Karpas-422 (cell line): ENCODE measurements around the gene MAPK9. TPM values are rescaled to one million over a fixed set of nuclear protein-coding genes. Genes with fewer than 3 reads are reported as not detected.

Experiments
- DNase-seq: peaks from one replicate; pipeline ENCODE4 v3.0.0-alpha.2; 2015
- H2AFZ ChIP-seq: fragments of 200-600 bp; sonication (generic); 2 replicates; pipeline ENCODE4 v1.6.1; 2014; ENCODE audit warnings: antibody characterized with exemption, low read length, mixed read lengths
- H3K27ac ChIP-seq: fragments of 200-600 bp; sonication (generic); 2 replicates; pipeline ENCODE4 v1.5.1; 2014; ENCODE audit warnings: mild to moderate bottlenecking, low read length, moderate library complexity
- H3K27me3 ChIP-seq: fragments of 200-600 bp; sonication (generic); 2 replicates; pipeline ENCODE4 v1.6.1; 2014; ENCODE audit warnings: low read length, mixed read lengths
- H3K36me3 ChIP-seq: fragments of 200-600 bp; sonication (generic); 2 replicates; pipeline ENCODE4 v1.6.1; 2014; ENCODE audit warnings: low read length, mixed read lengths; ENCODE audit not compliant: insufficient read depth
- H3K4me1 ChIP-seq: fragments of 200-600 bp; sonication (generic); 2 replicates; pipeline ENCODE4 v1.6.1; 2014; ENCODE audit warnings: mild to moderate bottlenecking, low read length, mixed read lengths
- H3K4me2 ChIP-seq: fragments of 200-600 bp; sonication (generic); 2 replicates; pipeline ENCODE4 v1.6.1; 2014; ENCODE audit warnings: low read length, low read depth, mild to moderate bottlenecking; ENCODE audit not compliant: poor library complexity, severe bottlenecking
- H3K4me3 ChIP-seq: fragments of 200-600 bp; sonication (generic); 2 replicates; pipeline ENCODE4 v1.5.1; 2014; ENCODE audit warnings: mild to moderate bottlenecking, antibody characterized with exemption, low read length, mixed read lengths
- H3K79me2 ChIP-seq: fragments of 200-600 bp; sonication (generic); 2 replicates; pipeline ENCODE4 v1.6.1; 2014; ENCODE audit warnings: mild to moderate bottlenecking, low read length, mixed read lengths
- H3K9ac ChIP-seq: fragments of 200-600 bp; sonication (generic); 2 replicates; pipeline ENCODE4 v1.6.0; 2014; ENCODE audit warnings: low read length
- H3K9me2 ChIP-seq: fragments of 200-600 bp; sonication (generic), shearing (Covaris generic); replicated peaks from 2 replicates; pipeline ENCODE4 v1.6.0; 2014; ENCODE audit warnings: mild to moderate bottlenecking, low read length, moderate library complexity; ENCODE audit not compliant: insufficient read depth
- H3K9me3 ChIP-seq: fragments of 300-700, 200-600 bp; sonication (generic); 2 replicates; pipeline ENCODE4 v1.6.1; 2014; ENCODE audit warnings: low read length, mixed read lengths
- H4K20me1 ChIP-seq: fragments of 200-600 bp; sonication (generic); 2 replicates; pipeline ENCODE4 v1.6.1; 2014; ENCODE audit warnings: mild to moderate bottlenecking, antibody characterized with exemption, low read length, low read depth; ENCODE audit not compliant: insufficient read depth
- total RNA-seq: library from RNA; depleted of rRNA; stranded (reverse); fragments of >200 nt; shearing (Covaris generic); gene quantifications from 2 replicates; pipeline ENCODE4 v1.2.3, GENCODE V29; 2014; ENCODE audit warnings: low replicate concordance; rRNA removed

MAPK9 gene
- total RNA-seq, 1 experiment from 2014 or later = 33.0 TPM

- Histone ChIP-seq H4K20me1 (no peaks in the 10 kb centered on the region), H3K9me3 (no peaks in the 10 kb centered on the region), H3K27me3 (no peaks in the 10 kb centered on the region), H3K9me2 (no peaks in the 10 kb centered on the region), H3K79me2 (no peaks in the 10 kb centered on the region), H3K27ac (no peak overlapping the region), H3K4me3 (no peak overlapping the region), H3K4me2 (no peak overlapping the region), H2AFZ (no peak overlapping the region), H3K36me3 (no peaks in the 10 kb centered on the region), H3K4me1 (no peaks in the 10 kb centered on the region), H3K9ac (no peak overlapping the region)
- DNase-seq = no peak
Measured at GRCh38 chr5:180194410-180195345, 97.2 kb downstream of the MAPK9 start.

GRCh38 chr5:180193749-180194375, 98.0 kb downstream of the MAPK9 start:
- Histone ChIP-seq H3K4me2 (no peak overlapping the region), H3K27me3 (no peaks in the 10 kb centered on the region), H4K20me1 (no peaks in the 10 kb centered on the region), H3K36me3 (no peaks in the 10 kb centered on the region), H2AFZ (no peak overlapping the region), H3K9me3 (no peaks in the 10 kb centered on the region), H3K27ac (no peak overlapping the region), H3K9ac (no peak overlapping the region), H3K4me1 (no peaks in the 10 kb centered on the region), H3K79me2 (no peaks in the 10 kb centered on the region), H3K9me2 (no peaks in the 10 kb centered on the region), H3K4me3 (no peak overlapping the region)
- DNase-seq = no peak

- DNase-seq = no peak
Measured at GRCh38 chr5:180191716-180192115, 100.2 kb downstream of the MAPK9 start.

GRCh38 chr5:180187767-180188166, 104.1 kb downstream of the MAPK9 start:
- Histone ChIP-seq H3K79me2 (no peaks in the 10 kb centered on the region), H3K9ac (no peak overlapping the region), H3K27ac (no peak overlapping the region), H3K9me2 (no peaks in the 10 kb centered on the region), H2AFZ (no peak overlapping the region), H3K4me3 (no peak overlapping the region), H4K20me1 (no peaks in the 10 kb centered on the region), H3K9me3 (no peaks in the 10 kb centered on the region), H3K4me1 (no peaks in the 10 kb centered on the region), H3K4me2 (no peak overlapping the region), H3K27me3 (no peaks in the 10 kb centered on the region), H3K36me3 (no peaks in the 10 kb centered on the region)
- no peak for DNase-seq

More at GRCh38 chr5:180191716-180192115, 100.2 kb downstream of the MAPK9 start:
- Histone ChIP-seq H3K9me2 (no peaks in the 10 kb centered on the region), H3K4me1 (no peaks in the 10 kb centered on the region), H3K27me3 (no peaks in the 10 kb centered on the region), H2AFZ (no peak overlapping the region), H3K79me2 (no peaks in the 10 kb centered on the region), H4K20me1 (no peaks in the 10 kb centered on the region), H3K9ac (no peak overlapping the region), H3K4me2 (no peak overlapping the region), H3K36me3 (no peaks in the 10 kb centered on the region), H3K4me3 (no peak overlapping the region), H3K27ac (no peak overlapping the region), H3K9me3 (no peaks in the 10 kb centered on the region)

Other genes with a start within 250 kb of the MAPK9 start
- gene RNF130, start 220.3 kb downstream of the MAPK9 start, total RNA-seq = 0.41 TPM in 1 of 2 replicates, not detected in the other
- gene RASGEF1C, start 82.9 kb downstream of the MAPK9 start, total RNA-seq = not detected in 2 replicates
- 11.7 TPM in 1 of 2 replicates, not detected in the other for gene GFPT2, start 61.3 kb upstream of the MAPK9 start, total RNA-seq
- 10.4 and 20.1 TPM in 2 replicates for gene CNOT6, start 202.3 kb upstream of the MAPK9 start, total RNA-seq